ENCODE results near the gene PLCH2.

Gene PLCH2

GRCh38 chr1:2522230-2522629 lies 46.1 kb downstream of the PLCH2 start:
- no peaks in the 10 kb centered on the region for H3F3A ChIP-seq (ENCODE audit: low read depth)
- no peaks in the 10 kb centered on the region for H3K9me2 ChIP-seq (replicated peaks; ENCODE audit: low read depth, low read length)
- H3K27me3 ChIP-seq (ENCODE audit: insufficient read depth, low read length, poor library complexity, severe bottlenecking), result no peaks in the 10 kb centered on the region
- H4K20me1 ChIP-seq (ENCODE audit: insufficient read depth, low read length, poor library complexity, severe bottlenecking), result peaks cover 37% of the 10 kb centered on the region
- H3K9ac ChIP-seq (ENCODE audit: low read depth, low read length, poor library complexity, severe bottlenecking), result no peak overlapping the region
- TF ChIP-seq EZH2phosphoT487 (IDR thresholded peaks at IDR 0.05; ENCODE audit: borderline replicate concordance), result no peak
- TF ChIP-seq CTCF (conservative IDR thresholded peaks at IDR 0.05; ENCODE audit: low read length), result no peak
- peaks cover 26% of the 10 kb centered on the region for H3K4me1 ChIP-seq (ENCODE audit: insufficient read depth, low read length, poor library complexity, severe bottlenecking)
- H2AFZ ChIP-seq (ENCODE audit: low read length), result no peak overlapping the region
- no peak overlapping the region for H3K4me2 ChIP-seq (ENCODE audit: low read depth, low read length, poor library complexity, severe bottlenecking)
- H3K36me3 ChIP-seq (ENCODE audit: insufficient read depth, low read length), result peaks cover 39% of the 10 kb centered on the region; the same call in 1 of the 2 replicates
- no peaks in the 10 kb centered on the region for H3K9me3 ChIP-seq (ENCODE audit: insufficient read depth, low read depth, low read length)
- no peak overlapping the region for H3K4me3 ChIP-seq (ENCODE audit: low read length, poor library complexity, severe bottlenecking)
- peaks cover 46% of the 10 kb centered on the region for H3K79me2 ChIP-seq (ENCODE audit: insufficient read depth, low read length)

GRCh38 chr1:2523191-2523890 lies 47.3 kb downstream of the PLCH2 start:
- H3K79me2 ChIP-seq (ENCODE audit: insufficient read depth, low read length), result peaks cover 46% of the 10 kb centered on the region
- no peaks in the 10 kb centered on the region for H3K9me2 ChIP-seq (replicated peaks; ENCODE audit: low read depth, low read length)
- TF ChIP-seq CTCF (conservative IDR thresholded peaks at IDR 0.05; ENCODE audit: low read length) (no peak), EZH2phosphoT487 (IDR thresholded peaks at IDR 0.05; ENCODE audit: borderline replicate concordance) (no peak)
- H3K4me2 ChIP-seq (ENCODE audit: low read depth, low read length, poor library complexity, severe bottlenecking), result peak overlapping the region; percentile 99
- H3K36me3 ChIP-seq (ENCODE audit: insufficient read depth, low read length), result peaks cover 28% of the 10 kb centered on the region; the same call in 1 of the 2 replicates
- H3K4me3 ChIP-seq (ENCODE audit: low read length, poor library complexity, severe bottlenecking), result peak overlapping the region; percentile 96
- peaks cover 37% of the 10 kb centered on the region for H4K20me1 ChIP-seq (ENCODE audit: insufficient read depth, low read length, poor library complexity, severe bottlenecking)
- H3F3A ChIP-seq (ENCODE audit: low read depth), result no peaks in the 10 kb centered on the region
- peaks cover 27% of the 10 kb centered on the region for H3K4me1 ChIP-seq (ENCODE audit: insufficient read depth, low read length, poor library complexity, severe bottlenecking)
- H3K27me3 ChIP-seq (ENCODE audit: insufficient read depth, low read length, poor library complexity, severe bottlenecking), result no peaks in the 10 kb centered on the region
- no peak overlapping the region for H2AFZ ChIP-seq (ENCODE audit: low read length)
- H3K9ac ChIP-seq (ENCODE audit: low read depth, low read length, poor library complexity, severe bottlenecking), result peak overlapping the region; percentile 89
- no peaks in the 10 kb centered on the region for H3K9me3 ChIP-seq (ENCODE audit: insufficient read depth, low read depth, low read length)

GRCh38 chr1:2523891-2524609 lies 48.0 kb downstream of the PLCH2 start:
- Histone ChIP-seq H3K36me3 (ENCODE audit: insufficient read depth, low read length) (peaks cover 20% of the 10 kb centered on the region; the same call in 1 of the 2 replicates), H3K4me1 (ENCODE audit: insufficient read depth, low read length, poor library complexity, severe bottlenecking) (peaks cover 27% of the 10 kb centered on the region), H3K79me2 (ENCODE audit: insufficient read depth, low read length) (peaks cover 46% of the 10 kb centered on the region), H3K9me3 (ENCODE audit: insufficient read depth, low read depth, low read length) (no peaks in the 10 kb centered on the region), H3K27me3 (ENCODE audit: insufficient read depth, low read length, poor library complexity, severe bottlenecking) (no peaks in the 10 kb centered on the region), H3F3A (ENCODE audit: low read depth) (no peaks in the 10 kb centered on the region), H3K9ac (ENCODE audit: low read depth, low read length, poor library complexity, severe bottlenecking) (peak overlapping the region; percentile 89), H4K20me1 (ENCODE audit: insufficient read depth, low read length, poor library complexity, severe bottlenecking) (peaks cover 37% of the 10 kb centered on the region), H3K4me3 (ENCODE audit: low read length, poor library complexity, severe bottlenecking) (peak overlapping the region; percentile 96), H3K4me2 (ENCODE audit: low read depth, low read length, poor library complexity, severe bottlenecking) (peak overlapping the region; percentile 99), H3K9me2 (replicated peaks; ENCODE audit: low read depth, low read length) (no peaks in the 10 kb centered on the region), H2AFZ (ENCODE audit: low read length) (no peak overlapping the region)
- TF ChIP-seq CTCF (conservative IDR thresholded peaks at IDR 0.05; ENCODE audit: low read length) (no peak), EZH2phosphoT487 (IDR thresholded peaks at IDR 0.05; ENCODE audit: borderline replicate concordance) (no peak)
